VCaP (cell line): Measurements from ENCODE around the gene QARS1.

Experiments used
- H3K27ac ChIP-seq: fragments of 450-650 bp; 2 replicates; pipeline ENCODE4 v1.5.1; 2017
- CTCF ChIP-seq: fragments of 450-650 bp; conservative IDR thresholded peaks from 2 replicates; pipeline ENCODE4 v1.5.1; 2017; ENCODE audit warnings: mild to moderate bottlenecking, moderate library complexity

The QARS1 gene

GRCh38 chr3:49133226-49133951 is 28.8 kb upstream of the QARS1 start:
- H3K27ac ChIP-seq = peak overlapping the region; percentile 82

GRCh38 chr3:49132437-49133225 is 28.1 kb upstream of the QARS1 start, which contains the start of gene LAMB2:
LAMB2 (minus strand) TSS chr3:49133050; CDS start chr3:49132867, 183 bp downstream.
- TF ChIP-seq CTCF = 0 out of 2 replicates have a peak, but pooled peaks have one; percentile 11
- H3K27ac ChIP-seq = peak within 1 kb of the TSS; percentile 82

More at GRCh38 chr3:49133226-49133951, 28.8 kb upstream of the QARS1 start:
- TF ChIP-seq CTCF = 0 out of 2 replicates have a peak, but pooled peaks have one; percentile 3

GRCh38 chr3:49132073-49132436 is 27.5 kb upstream of the QARS1 start:
- no peak for TF ChIP-seq CTCF
- H3K27ac ChIP-seq = peak overlapping the region; percentile 82; the same call in 1 of the 2 replicates

- H3K27ac ChIP-seq = peak overlapping the region; percentile 82; the same call in 1 of the 2 replicates
- no peak for TF ChIP-seq CTCF
Measured at GRCh38 chr3:49131576-49131975, 27.0 kb upstream of the QARS1 start.

- H3K27ac ChIP-seq = no peak overlapping the region; the same call in 1 of the 2 replicates
- no peak for TF ChIP-seq CTCF
Measured at GRCh38 chr3:49131040-49131439, 26.5 kb upstream of the QARS1 start.

- TF ChIP-seq CTCF = 0 out of 2 replicates have a peak, but pooled peaks have one; percentile 27
- no peak overlapping the region for H3K27ac ChIP-seq
Measured at GRCh38 chr3:49124991-49125670, 20.6 kb upstream of the QARS1 start.

GRCh38 chr3:49124203-49124602 is 19.6 kb upstream of the QARS1 start:
- H3K27ac ChIP-seq = no peak overlapping the region
- TF ChIP-seq CTCF = no peak
